Measurements from ENCODE around the gene BICD1. TPM values are rescaled to one million over a fixed set of nuclear protein-coding genes. Genes with fewer than 3 reads are reported as not detected.
A peak's percentile ranks its signal among the peaks of the same experiment; 100 is the strongest.

The BICD1 gene
- total and polyA plus RNA-seq, 4 donors = 6.1 to 22.9 (median 12.8) TPM

DNA sequence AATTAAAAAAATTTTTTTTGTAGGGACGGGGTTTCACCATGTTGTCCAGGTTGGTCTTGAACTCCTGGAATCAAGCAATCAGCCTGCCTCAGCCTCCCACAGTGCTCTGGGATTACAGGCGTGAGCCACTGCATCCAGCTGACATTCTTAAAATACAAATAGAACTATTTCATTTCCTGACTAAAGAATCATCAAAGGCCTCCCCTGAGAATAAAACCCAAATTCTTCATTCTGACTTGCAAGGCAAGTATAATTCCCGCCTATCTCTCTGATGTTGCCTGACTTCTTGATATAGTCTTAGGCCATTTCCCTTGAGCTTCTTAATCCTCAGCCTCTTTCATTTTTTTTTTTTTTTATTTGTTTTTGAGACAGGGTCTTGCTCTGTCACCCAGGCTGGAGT, 4.4 kb upstream of the BICD1 start:
- TF ChIP-seq, protein P1, sequence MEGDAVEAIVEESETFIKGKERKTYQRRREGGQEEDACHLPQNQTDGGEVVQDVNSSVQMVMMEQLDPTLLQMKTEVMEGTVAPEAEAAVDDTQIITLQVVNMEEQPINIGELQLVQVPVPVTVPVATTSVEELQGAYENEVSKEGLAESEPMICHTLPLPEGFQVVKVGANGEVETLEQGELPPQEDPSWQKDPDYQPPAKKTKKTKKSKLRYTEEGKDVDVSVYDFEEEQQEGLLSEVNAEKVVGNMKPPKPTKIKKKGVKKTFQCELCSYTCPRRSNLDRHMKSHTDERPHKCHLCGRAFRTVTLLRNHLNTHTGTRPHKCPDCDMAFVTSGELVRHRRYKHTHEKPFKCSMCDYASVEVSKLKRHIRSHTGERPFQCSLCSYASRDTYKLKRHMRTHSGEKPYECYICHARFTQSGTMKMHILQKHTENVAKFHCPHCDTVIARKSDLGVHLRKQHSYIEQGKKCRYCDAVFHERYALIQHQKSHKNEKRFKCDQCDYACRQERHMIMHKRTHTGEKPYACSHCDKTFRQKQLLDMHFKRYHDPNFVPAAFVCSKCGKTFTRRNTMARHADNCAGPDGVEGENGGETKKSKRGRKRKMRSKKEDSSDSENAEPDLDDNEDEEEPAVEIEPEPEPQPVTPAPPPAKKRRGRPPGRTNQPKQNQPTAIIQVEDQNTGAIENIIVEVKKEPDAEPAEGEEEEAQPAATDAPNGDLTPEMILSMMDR (IDR thresholded peaks at IDR 0.05; ENCODE audit: control extremely low read depth, extremely low read depth) = no peak
- ATAC-seq (ENCODE audit: insufficient read depth, low FRiP score) = no peak
- Histone ChIP-seq H3K4me1 (ENCODE audit: control insufficient read depth in 5 of 5, insufficient read depth in 5 of 5, low read length in 5 of 5) (peaks cover 0 to 3% (median under 1%) of the 10 kb centered on the region in 5 donors), H3K9me3 (ENCODE audit: control insufficient read depth in 4 of 4, insufficient read depth in 3 of 4, low read length in 3 of 4) (no peaks in the 10 kb centered on the region), H3K27ac (ENCODE audit: low read depth in 1 of 2, low read length in 1 of 2) (no peak overlapping the region), H3K36me3 (ENCODE audit: control insufficient read depth in 4 of 4, insufficient read depth in 4 of 4, low read length in 4 of 4) (no peaks in the 10 kb centered on the region), H3K27me3 (ENCODE audit: control insufficient read depth in 3 of 3, insufficient read depth in 3 of 3, low read length in 2 of 3) (no peaks in the 10 kb centered on the region), H3K9ac (ENCODE audit: insufficient read depth in 1 of 2, low read length in 2 of 2) (no peak overlapping the region), H3K4me3 (no peak overlapping the region)
- DNase-seq = no peak
- 90 to 95% methylated on average over 3 of the region's 3 CpGs for WGBS, 2 donors

DNA sequence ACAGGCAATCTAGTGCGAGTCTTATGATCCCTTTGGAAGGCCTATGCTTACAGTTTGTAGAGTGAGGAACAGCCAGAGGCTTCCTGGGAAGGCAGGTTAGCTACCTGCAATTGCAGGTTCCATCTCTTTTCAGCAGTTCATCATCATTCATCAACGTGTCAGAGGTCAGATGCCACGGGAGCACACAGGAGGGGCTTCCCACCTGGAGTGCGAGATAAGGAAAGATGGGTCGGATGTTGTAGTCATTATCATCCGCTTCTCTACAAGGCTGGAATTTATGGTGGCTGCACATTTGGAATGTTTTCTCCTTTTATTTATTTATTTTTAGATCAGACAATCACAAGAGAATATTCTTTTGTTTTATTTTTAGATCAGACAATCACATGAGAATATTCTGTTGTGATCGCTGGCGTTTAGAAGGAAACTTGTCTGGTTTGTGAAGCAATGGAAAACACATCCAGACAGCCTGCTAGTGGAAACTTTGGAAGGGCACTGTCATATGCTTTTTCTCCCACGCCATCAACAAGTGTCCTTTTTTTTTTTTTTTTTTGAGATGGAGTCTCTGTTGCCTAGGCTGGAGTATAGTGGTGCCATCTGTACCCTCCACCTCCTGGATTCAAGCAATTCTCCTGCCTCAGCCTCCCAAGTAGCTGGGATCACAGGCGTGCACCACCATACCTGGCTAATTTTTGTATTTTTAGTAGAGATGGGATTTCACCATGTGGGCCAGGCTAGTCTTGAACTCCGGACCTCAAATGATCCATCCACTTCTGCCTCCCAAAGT, 1.9 kb upstream of the BICD1 start:
- Histone ChIP-seq H3K36me3 (ENCODE audit: control insufficient read depth in 4 of 4, insufficient read depth in 4 of 4, low read length in 4 of 4) (no peaks in the 10 kb centered on the region), H3K9me3 (ENCODE audit: control insufficient read depth in 4 of 4, insufficient read depth in 3 of 4, low read length in 3 of 4) (no peaks in the 10 kb centered on the region), H3K4me1 (ENCODE audit: control insufficient read depth in 5 of 5, insufficient read depth in 5 of 5, low read length in 5 of 5) (peaks cover 0 to 9% (median 7%) of the 10 kb centered on the region in 5 donors), H3K27ac (ENCODE audit: low read depth in 1 of 2, low read length in 1 of 2) (no peak overlapping the region), H3K4me3 (no peak overlapping the region), H3K9ac (ENCODE audit: insufficient read depth in 1 of 2, low read length in 2 of 2) (no peak overlapping the region), H3K27me3 (ENCODE audit: control insufficient read depth in 3 of 3, insufficient read depth in 3 of 3, low read length in 2 of 3) (no peaks in the 10 kb centered on the region)
- WGBS, 2 donors = 77 to 85% methylated on average over 11 of the region's 11 CpGs
- ATAC-seq (ENCODE audit: insufficient read depth, low FRiP score) = no peak
- no peak for DNase-seq
- TF ChIP-seq, protein P1 (IDR thresholded peaks at IDR 0.05; ENCODE audit: control extremely low read depth, extremely low read depth) = no peak

DNA sequence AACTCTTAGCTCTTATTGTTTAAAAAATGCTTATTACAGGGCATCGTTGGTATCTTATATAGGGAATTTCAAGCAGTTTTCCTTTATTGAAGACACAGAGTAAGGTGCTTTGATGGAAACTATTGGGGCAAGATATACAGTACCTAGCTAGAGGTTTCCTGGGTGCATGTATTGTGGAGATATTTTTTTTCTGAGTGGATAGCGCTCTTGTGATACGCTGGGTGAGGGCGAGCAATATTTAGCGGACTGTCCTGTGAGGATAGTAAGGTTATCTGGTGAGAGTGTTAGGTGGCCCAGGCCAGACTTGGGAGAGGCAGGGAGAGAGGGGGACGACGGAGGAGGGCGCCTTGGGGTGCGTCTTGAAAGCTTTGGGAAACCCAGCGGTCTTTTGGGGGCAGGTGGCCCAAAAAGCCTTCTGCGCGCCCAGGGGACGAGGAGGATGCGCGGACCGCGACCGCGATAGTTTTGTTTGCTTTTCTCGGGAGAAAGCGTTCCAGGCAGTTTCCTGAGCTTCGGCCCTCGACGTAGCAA, 596 bp upstream of the BICD1 start:
- DNase-seq (peak in 1 of 3 donors; percentile 7), ATAC-seq (ENCODE audit: insufficient read depth, low FRiP score) (no peak)
- TF ChIP-seq, protein P1 (IDR thresholded peaks at IDR 0.05; ENCODE audit: control extremely low read depth, extremely low read depth) = no peak
- H3K9ac ChIP-seq (ENCODE audit: insufficient read depth in 1 of 2, low read length in 2 of 2) = no peak overlapping the region
- H3K4me1 ChIP-seq (ENCODE audit: control insufficient read depth in 5 of 5, insufficient read depth in 5 of 5, low read length in 5 of 5) = peaks cover 0 to 9% (median 7%) of the 10 kb centered on the region in 5 donors
- H3K27me3 ChIP-seq (ENCODE audit: control insufficient read depth in 3 of 3, insufficient read depth in 3 of 3, low read length in 2 of 3) = no peaks in the 10 kb centered on the region
- H3K9me3 ChIP-seq (ENCODE audit: control insufficient read depth in 4 of 4, insufficient read depth in 3 of 4, low read length in 3 of 4) = no peaks in the 10 kb centered on the region
- H3K4me3 ChIP-seq = peak overlapping the region; percentile 92
- H3K27ac ChIP-seq (ENCODE audit: low read depth in 1 of 2, low read length in 1 of 2) = peak overlapping the region; percentile 58 to 92
- 12 to 20% methylated on average over 24 of the region's 24 CpGs for WGBS, 2 donors
- H3K36me3 ChIP-seq (ENCODE audit: control insufficient read depth in 4 of 4, insufficient read depth in 4 of 4, low read length in 4 of 4) = no peaks in the 10 kb centered on the region

All from lung (tissue), 12 donors.